ENCODE results near the gene DNAI4.

GRCh38 chr1:66848193-66848592 is 76.5 kb downstream of the DNAI4 start:
- TF ChIP-seq EZH2phosphoT487 (IDR thresholded peaks at IDR 0.05; ENCODE audit: low read depth) (no peak), CTCF (IDR thresholded peaks at IDR 0.05; ENCODE audit: low read depth, low read length) (no peak)

Measured in OCI-LY3 (cell line).